Measurements from ENCODE around the gene LYPD6B.

Gene LYPD6B

DNA sequence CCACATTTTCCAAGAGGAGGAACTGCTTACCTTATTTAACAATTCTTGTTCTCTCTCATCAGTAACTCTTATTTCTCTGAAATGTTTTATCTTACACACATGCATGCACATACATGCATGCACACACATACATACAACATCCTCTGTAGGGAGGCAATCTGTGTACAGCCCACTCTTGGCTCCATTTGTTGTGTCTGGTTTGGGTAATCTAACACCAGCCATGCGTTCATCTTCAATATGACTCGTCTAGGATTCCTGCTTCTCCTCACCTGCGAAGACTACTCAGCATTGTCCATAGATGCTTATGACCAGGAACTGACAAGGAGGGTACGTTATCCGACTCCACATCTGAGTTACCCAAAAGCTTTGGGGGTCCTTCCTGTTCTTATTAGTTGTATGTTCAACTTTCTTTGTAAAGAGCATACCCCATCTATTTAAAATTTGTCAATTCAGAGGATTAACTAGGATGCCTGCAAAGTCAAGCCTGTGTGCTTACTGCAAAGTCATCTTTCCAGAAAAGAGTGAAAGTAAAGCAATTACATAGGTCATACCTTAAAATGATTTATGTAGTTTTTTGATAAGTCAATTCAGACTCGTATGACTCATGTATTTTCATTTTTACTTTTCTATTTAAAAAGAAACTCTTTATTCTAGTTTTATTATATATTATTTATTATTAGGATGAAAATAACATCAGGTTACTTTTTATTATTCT lies 18.2 kb downstream of the LYPD6B start:
- Mint-ChIP-seq H3K27me3 (ENCODE audit: low read depth, poor library complexity) (peaks cover 3% of the 10 kb centered on the region), H3K36me3 (ENCODE audit: low read depth) (no peaks in the 10 kb centered on the region), H3K27ac (no peak overlapping the region), H3K4me3 (no peak overlapping the region), H3K9me3 (no peaks in the 10 kb centered on the region), H3K4me1 (peaks cover 51% of the 10 kb centered on the region)
- no peak for DNase-seq
- TF ChIP-seq, protein P1, sequence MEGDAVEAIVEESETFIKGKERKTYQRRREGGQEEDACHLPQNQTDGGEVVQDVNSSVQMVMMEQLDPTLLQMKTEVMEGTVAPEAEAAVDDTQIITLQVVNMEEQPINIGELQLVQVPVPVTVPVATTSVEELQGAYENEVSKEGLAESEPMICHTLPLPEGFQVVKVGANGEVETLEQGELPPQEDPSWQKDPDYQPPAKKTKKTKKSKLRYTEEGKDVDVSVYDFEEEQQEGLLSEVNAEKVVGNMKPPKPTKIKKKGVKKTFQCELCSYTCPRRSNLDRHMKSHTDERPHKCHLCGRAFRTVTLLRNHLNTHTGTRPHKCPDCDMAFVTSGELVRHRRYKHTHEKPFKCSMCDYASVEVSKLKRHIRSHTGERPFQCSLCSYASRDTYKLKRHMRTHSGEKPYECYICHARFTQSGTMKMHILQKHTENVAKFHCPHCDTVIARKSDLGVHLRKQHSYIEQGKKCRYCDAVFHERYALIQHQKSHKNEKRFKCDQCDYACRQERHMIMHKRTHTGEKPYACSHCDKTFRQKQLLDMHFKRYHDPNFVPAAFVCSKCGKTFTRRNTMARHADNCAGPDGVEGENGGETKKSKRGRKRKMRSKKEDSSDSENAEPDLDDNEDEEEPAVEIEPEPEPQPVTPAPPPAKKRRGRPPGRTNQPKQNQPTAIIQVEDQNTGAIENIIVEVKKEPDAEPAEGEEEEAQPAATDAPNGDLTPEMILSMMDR (IDR thresholded peaks at IDR 0.05): no peak

DNA sequence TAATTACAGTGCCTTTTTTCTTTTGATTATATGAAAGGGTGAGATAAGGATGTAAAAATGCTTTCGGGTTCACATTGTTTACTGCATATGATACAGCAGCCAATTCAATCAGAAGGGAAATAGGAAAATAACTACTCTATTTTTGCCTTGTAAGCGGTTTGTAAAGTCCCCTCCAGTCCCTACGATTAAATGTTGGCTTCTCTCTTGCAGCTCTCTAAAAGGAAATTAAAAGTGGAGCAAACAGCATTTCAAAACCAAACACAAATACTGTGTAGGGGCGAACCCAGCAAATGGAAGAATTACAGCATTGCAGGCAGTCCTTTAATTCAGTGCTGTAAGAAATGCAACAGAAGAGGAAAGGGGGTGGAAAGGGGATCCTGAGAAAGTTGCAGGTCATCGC lies 18.9 kb downstream of the LYPD6B start:
- Mint-ChIP-seq H3K36me3 (ENCODE audit: low read depth) (no peaks in the 10 kb centered on the region), H3K9me3 (no peaks in the 10 kb centered on the region), H3K27me3 (ENCODE audit: low read depth, poor library complexity) (peaks cover 3% of the 10 kb centered on the region), H3K4me1 (peaks cover 56% of the 10 kb centered on the region), H3K27ac (peak overlapping the region; percentile 96), H3K4me3 (no peak overlapping the region)
- TF ChIP-seq, protein P1 (IDR thresholded peaks at IDR 0.05): no peak
- no peak for DNase-seq

DNA sequence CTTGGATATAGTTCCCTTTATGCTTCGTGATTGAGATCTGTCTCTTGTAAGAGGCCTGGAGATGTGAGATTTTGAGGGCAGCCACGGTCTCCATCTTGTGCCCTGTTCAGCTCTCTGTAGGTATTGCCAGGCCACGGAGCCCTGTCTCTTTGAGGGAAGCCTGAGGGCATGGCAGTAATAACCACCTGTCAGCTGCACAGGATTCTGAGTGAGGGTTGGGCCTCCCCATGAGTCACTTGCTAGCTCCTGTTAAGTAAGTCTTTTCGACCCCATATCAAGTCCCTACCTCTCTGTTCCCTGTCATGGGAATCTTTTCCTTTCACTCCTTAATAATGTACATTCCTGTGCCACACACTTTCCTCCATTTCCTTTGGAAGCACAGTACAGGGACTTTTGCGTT lies 20.4 kb downstream of the LYPD6B start:
- TF ChIP-seq, protein P1 (IDR thresholded peaks at IDR 0.05): no peak
- H3K27ac Mint-ChIP-seq: peak overlapping the region; percentile 83

DNA sequence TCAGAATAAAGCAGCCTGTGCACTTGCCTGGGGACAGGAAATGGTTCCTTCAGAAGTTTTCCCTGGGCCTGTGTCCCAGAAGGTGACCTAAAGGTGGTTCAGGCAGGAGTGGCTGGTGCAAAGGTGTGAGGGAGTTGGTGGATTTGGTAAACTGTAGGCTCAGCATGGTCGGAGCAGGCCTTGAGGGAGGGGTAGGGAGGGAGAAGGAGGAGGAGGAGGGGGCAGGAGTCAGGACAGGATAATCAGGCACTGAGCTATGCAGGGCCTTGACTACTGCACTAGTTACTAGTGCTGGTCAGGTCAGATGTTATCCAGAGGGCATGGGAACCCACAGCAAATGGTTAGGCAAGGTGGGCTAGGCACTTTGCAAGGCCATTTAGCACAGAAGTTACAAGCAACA lies 21.3 kb downstream of the LYPD6B start:
- Mint-ChIP-seq H3K27me3 (ENCODE audit: low read depth, poor library complexity) (peaks cover 3% of the 10 kb centered on the region), H3K4me1 (peaks cover 75% of the 10 kb centered on the region), H3K4me3 (no peak overlapping the region), H3K36me3 (ENCODE audit: low read depth) (no peaks in the 10 kb centered on the region), H3K27ac (no peak overlapping the region), H3K9me3 (no peaks in the 10 kb centered on the region)
- no peak for DNase-seq
- TF ChIP-seq, protein P1 (IDR thresholded peaks at IDR 0.05): no peak

More for the DNA sequence above, 20.4 kb downstream of the LYPD6B start:
- H3K9me3 Mint-ChIP-seq: no peaks in the 10 kb centered on the region
- peaks cover 67% of the 10 kb centered on the region for H3K4me1 Mint-ChIP-seq
- no peak overlapping the region for H3K4me3 Mint-ChIP-seq
- peaks cover 3% of the 10 kb centered on the region for H3K27me3 Mint-ChIP-seq (ENCODE audit: low read depth, poor library complexity)
- no peaks in the 10 kb centered on the region for H3K36me3 Mint-ChIP-seq (ENCODE audit: low read depth)
- no peak for DNase-seq

DNA sequence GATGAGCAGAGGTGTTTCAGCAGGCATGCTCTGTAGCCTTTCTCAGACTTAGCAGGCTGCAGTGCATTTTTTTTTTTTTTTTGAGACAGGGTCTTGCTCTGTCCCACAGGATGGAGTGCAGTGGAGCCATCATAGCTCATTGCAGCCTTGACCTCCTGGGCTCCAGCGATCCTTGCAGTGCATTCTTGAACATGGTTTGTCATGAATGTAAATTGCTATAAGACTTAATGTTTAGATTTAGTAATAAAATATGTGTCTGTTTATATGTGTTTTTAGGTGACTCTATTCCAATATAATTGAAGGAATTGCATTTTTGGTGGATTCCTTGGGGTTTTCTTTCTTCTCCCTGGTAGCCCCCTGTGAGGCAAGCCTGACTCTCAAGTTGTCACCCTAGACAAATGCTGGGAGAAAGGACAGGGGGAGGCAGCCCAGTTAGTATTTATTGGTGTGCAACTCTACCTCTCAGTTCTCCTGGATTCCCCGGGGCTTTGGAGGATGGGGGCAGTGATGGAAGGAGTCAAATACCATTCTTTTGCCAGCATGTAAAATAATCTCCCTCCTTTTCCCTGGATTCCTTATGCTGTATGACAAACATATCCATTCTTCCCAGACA lies 22.7 kb downstream of the LYPD6B start:
- H3K4me3 Mint-ChIP-seq: peak overlapping the region; percentile 4
- H3K4me1 Mint-ChIP-seq: peaks cover 75% of the 10 kb centered on the region
- TF ChIP-seq, protein P1 (IDR thresholded peaks at IDR 0.05): no peak
- H3K36me3 Mint-ChIP-seq (ENCODE audit: low read depth): no peaks in the 10 kb centered on the region
- H3K9me3 Mint-ChIP-seq: no peaks in the 10 kb centered on the region
- peak overlapping the region; percentile 75 for H3K27ac Mint-ChIP-seq
- no peaks in the 10 kb centered on the region for H3K27me3 Mint-ChIP-seq (ENCODE audit: low read depth, poor library complexity)
- DNase-seq: peak; percentile 32

DNA sequence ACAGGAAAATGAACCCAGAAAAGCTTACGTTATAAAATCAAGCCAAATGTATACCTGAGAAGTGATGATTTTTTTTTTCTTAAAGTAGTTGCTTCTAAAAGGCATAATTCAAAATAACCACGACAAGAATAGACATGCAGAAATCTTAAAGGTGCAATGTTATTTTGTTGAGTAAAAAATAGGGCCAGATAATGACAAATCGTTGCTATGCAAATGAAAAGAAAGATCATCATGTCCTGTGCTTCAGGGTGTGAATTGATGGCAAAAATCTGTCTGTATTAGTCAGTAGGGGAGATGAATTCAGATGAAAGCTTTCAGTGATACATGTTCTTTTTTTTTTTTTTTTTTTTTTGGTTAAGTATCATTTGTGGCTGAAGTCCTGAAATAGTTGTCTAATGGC lies 24.0 kb downstream of the LYPD6B start:
- no peaks in the 10 kb centered on the region for H3K36me3 Mint-ChIP-seq (ENCODE audit: low read depth)
- no peak for DNase-seq
- H3K27me3 Mint-ChIP-seq (ENCODE audit: low read depth, poor library complexity): no peaks in the 10 kb centered on the region
- peaks cover 62% of the 10 kb centered on the region for H3K4me1 Mint-ChIP-seq
- TF ChIP-seq, protein P1 (IDR thresholded peaks at IDR 0.05): no peak
- no peak overlapping the region for H3K27ac Mint-ChIP-seq
- H3K9me3 Mint-ChIP-seq: peaks cover 5% of the 10 kb centered on the region
- H3K4me3 Mint-ChIP-seq: no peak overlapping the region
